ENCODE measurements around the gene DTX2. TPM values are rescaled to one million over a fixed set of nuclear protein-coding genes. Genes with fewer than 3 reads are reported as not detected.

The DTX2 gene
- total RNA-seq, 6 experiments from 2014 or later = 8.9 to 16.8 (median 11.1) TPM

DNA sequence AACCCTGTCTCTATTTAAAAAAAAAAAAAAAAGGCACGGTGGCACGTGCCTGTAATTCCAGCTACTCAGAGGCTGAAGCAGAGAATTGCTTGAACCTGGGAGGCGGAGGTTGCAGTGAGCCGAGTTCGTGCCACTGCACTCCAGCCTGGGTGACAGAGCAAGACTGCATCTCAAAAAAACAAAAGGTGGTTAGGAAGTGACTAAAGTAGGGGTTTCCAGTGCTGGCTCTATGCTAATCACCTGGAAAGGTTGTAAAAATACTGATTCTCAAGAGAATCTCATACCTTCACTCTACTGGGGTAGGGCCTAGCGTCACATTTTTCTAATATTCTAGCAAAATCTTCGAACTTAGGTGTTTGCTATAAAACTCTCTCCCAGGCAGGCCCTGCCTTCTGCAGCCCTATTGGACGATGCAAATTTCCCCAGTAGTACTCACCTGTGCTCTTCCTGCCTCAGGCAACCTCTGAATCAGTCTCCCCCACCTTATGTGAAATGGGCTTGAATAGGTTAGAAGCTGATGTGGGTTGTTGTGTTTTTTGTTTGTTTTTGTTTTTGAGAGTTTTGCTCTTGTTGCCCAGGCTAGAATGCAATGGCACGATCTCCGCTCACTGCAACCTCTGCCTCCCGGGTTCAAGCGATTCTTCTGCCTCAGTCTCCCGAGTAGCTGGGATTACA is 33.2 kb upstream of the DTX2 start:
- intact Hi-C loops (cut with DNase I) = no loop called here
- no peaks in the 10 kb centered on the region for H3K36me3 ChIP-seq
- WGBS (ENCODE audit: insufficient coverage, low coverage, low lambda C conversion rate, missing lambda C conversion rate) = 91% methylated on average over 9 of the region's 13 CpGs
- H3K27ac ChIP-seq = no peak overlapping the region
- H3K4me3 ChIP-seq = no peak overlapping the region
- ATAC-seq = no peak
- peak in 1 of 3 donors; percentile 15 for DNase-seq
- TF ChIP-seq, protein P1, sequence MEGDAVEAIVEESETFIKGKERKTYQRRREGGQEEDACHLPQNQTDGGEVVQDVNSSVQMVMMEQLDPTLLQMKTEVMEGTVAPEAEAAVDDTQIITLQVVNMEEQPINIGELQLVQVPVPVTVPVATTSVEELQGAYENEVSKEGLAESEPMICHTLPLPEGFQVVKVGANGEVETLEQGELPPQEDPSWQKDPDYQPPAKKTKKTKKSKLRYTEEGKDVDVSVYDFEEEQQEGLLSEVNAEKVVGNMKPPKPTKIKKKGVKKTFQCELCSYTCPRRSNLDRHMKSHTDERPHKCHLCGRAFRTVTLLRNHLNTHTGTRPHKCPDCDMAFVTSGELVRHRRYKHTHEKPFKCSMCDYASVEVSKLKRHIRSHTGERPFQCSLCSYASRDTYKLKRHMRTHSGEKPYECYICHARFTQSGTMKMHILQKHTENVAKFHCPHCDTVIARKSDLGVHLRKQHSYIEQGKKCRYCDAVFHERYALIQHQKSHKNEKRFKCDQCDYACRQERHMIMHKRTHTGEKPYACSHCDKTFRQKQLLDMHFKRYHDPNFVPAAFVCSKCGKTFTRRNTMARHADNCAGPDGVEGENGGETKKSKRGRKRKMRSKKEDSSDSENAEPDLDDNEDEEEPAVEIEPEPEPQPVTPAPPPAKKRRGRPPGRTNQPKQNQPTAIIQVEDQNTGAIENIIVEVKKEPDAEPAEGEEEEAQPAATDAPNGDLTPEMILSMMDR (IDR thresholded peaks at IDR 0.05) = no peak
- TF ChIP-seq POLR2A (IDR thresholded peaks at IDR 0.05) = no peak
- no peaks in the 10 kb centered on the region for H3K27me3 ChIP-seq
- H3K9me3 ChIP-seq = no peaks in the 10 kb centered on the region
- no peaks in the 10 kb centered on the region for H3K4me1 ChIP-seq

DNA sequence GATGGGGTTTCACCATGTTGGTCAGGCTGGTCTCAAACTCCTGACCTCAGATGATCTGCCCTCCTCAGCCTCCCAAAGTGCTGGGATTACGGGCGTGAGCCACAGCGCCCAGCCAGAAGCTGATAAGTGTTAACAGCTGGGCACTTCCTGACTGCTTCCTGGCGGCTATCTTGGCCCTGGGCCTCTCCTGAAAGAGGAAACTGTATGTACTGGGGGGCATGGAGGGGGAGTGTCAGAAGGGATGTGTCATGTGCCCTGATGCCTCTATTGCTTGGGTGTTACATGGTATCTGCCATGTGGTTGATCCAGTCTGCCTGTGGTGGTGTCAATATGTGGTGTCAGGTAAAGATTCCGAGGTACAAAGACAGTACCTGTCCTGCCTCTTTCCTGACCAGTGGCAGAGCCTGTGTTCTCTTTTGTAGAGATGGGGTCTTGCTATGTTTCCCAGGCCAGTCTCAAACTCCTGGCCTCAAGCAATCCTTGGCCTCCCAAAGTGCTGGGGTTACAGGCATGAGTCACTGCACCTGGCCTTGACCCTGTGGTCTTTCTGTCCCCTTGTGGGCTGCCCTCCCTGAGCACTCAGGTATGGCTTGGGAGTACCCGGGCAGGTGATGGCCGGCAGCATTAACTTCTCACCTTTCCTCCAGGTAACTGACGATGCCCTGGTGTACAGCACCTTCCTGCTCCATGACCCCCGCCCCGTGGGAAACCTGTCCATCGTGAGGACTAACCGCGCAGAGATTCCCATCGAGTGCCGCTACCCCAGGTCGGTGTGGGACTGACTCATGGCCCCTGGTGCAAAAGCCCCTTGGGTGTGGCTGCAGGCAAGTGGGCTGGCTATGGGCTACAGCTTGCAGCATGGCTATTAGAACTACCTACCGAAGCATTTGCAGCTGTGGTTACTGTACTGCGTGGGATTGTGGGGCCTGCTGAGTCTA is 32.4 kb upstream of the DTX2 start:
- 70% methylated on average over 2 of the region's 18 CpGs for WGBS (ENCODE audit: insufficient coverage, low coverage, low lambda C conversion rate, missing lambda C conversion rate)
- Histone ChIP-seq H3K4me3 (no peak overlapping the region), H3K27me3 (no peaks in the 10 kb centered on the region), H3K4me1 (no peaks in the 10 kb centered on the region), H3K9me3 (no peaks in the 10 kb centered on the region), H3K36me3 (no peaks in the 10 kb centered on the region), H3K27ac (no peak overlapping the region)
- intact Hi-C loops (cut with DNase I) = no loop called here
- TF ChIP-seq, protein P1 (IDR thresholded peaks at IDR 0.05) = no peak
- no peak for TF ChIP-seq POLR2A (IDR thresholded peaks at IDR 0.05)
- DNase-seq (peak in 1 of 3 donors; percentile 40), ATAC-seq (peak in 3 of 4 donors; percentile 30 to 31 (median 30))

GRCh38 chr7:76430211-76430610 is 31.3 kb upstream of the DTX2 start:
- ATAC-seq = no peak
- no peak for TF ChIP-seq POLR2A (IDR thresholded peaks at IDR 0.05)
- TF ChIP-seq, protein P1 (IDR thresholded peaks at IDR 0.05) = no peak

GRCh38 chr7:76430836-76431235 is 30.7 kb upstream of the DTX2 start:
- intact Hi-C loops (cut with DNase I) = no loop called here
- H3K27ac ChIP-seq = no peak overlapping the region
- TF ChIP-seq, protein P1 (IDR thresholded peaks at IDR 0.05) = no peak
- no peak for TF ChIP-seq POLR2A (IDR thresholded peaks at IDR 0.05)
- ATAC-seq = no peak
- DNase-seq = peak in 1 of 3 donors; percentile 35
- no peaks in the 10 kb centered on the region for H3K4me1 ChIP-seq
- WGBS (ENCODE audit: insufficient coverage, low coverage, low lambda C conversion rate, missing lambda C conversion rate) = no CpG with 5 or more reads among the region's 3 CpGs
- H3K4me3 ChIP-seq = no peak overlapping the region
- no peaks in the 10 kb centered on the region for H3K36me3 ChIP-seq
- H3K27me3 ChIP-seq = no peaks in the 10 kb centered on the region
- H3K9me3 ChIP-seq = no peaks in the 10 kb centered on the region

More at GRCh38 chr7:76430211-76430610, 31.3 kb upstream of the DTX2 start:
- intact Hi-C loops (cut with DNase I) = no loop called here
- no peaks in the 10 kb centered on the region for H3K36me3 ChIP-seq
- 80% methylated on average over 1 of the region's 9 CpGs for WGBS (ENCODE audit: insufficient coverage, low coverage, low lambda C conversion rate, missing lambda C conversion rate)
- no peaks in the 10 kb centered on the region for H3K27me3 ChIP-seq
- DNase-seq = peak in 1 of 3 donors; percentile 14
- no peak overlapping the region for H3K4me3 ChIP-seq
- H3K27ac ChIP-seq = no peak overlapping the region
- H3K4me1 ChIP-seq = no peaks in the 10 kb centered on the region
- no peaks in the 10 kb centered on the region for H3K9me3 ChIP-seq

Measured in right lobe of liver (tissue), 6 donors.